DMS153 (cell line): ENCODE results near the gene PPY.
A peak's percentile ranks its signal among the peaks of the same experiment; 100 is the strongest.
"Not testable (repeated sequence)": the region's sequence is repeated elsewhere in the genome, so short reads cannot be mapped to it uniquely, and the experiment has no call there.

Experiments
- DNase-seq: peaks from one replicate; lab custom pipeline; 2025; lab: John Stamatoyannopoulos, UW

The PPY gene

GRCh38 chr17:43905985-43906852 lies 36.1 kb downstream of the PPY start:
- DNase-seq: no peak

DNA sequence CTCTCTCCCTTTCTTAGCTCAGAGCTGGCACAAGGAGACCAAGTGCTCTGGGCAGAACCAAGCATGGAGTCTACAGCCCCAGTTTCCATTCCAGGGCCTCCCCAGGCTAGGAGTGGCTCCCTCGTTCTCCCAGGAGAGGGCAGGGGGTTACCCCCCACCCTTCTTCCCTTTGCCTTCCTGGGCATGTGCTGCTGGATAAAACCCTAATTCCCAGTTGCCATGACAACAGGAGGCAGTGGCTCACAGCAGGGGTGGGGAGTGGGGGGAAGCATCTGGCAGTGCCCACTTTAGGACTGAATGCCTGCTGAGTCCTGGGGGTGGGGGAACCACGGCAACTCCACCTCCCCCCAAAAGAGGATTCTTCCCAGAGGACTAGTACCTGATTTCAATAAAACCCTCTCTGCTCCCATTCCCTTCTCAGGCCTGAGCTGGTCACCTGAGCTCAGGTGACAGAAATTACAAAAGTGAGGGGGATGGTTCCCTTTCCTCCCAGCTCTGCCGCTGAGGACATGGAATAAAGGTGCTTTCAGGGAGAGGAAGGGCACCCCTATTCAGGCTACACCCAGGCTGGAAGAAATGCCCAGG lies 36.8 kb downstream of the PPY start:
- no peak for DNase-seq

DNA sequence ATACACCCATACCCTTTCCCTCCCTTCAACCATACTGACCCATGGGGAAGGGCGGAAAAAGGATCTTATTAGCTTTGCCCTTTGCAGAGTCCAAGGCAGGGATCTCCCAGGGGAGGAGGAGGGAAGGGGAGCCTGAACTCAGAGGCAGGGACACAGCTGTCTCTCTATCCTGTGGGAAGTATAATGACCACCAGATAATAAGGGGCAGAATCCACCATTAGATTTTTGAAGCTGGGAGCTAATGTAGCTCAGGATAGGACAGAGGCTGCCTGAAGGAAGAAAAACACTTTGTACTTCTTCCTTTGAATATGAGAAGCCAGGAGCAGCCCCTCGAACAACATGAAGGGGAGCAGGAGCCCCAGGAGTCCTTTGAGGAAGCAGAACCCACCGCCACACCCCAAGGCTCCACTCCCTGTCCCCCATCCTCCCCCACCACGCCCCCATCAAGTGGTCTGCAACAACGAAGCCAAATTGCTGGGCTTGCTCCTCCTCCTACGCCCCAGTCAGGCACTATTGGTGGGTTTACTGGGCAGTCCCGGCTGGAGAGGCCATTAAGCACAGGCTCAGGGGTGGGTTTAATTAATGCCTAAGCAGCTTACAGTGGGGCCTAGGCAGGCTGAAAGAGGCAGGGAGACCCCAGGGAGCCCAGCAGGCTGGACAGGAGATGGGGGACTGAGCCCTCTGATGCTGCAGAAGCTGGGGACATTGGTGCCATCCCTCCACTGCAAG lies 40.3 kb downstream of the PPY start:
- no peak for DNase-seq

DNA sequence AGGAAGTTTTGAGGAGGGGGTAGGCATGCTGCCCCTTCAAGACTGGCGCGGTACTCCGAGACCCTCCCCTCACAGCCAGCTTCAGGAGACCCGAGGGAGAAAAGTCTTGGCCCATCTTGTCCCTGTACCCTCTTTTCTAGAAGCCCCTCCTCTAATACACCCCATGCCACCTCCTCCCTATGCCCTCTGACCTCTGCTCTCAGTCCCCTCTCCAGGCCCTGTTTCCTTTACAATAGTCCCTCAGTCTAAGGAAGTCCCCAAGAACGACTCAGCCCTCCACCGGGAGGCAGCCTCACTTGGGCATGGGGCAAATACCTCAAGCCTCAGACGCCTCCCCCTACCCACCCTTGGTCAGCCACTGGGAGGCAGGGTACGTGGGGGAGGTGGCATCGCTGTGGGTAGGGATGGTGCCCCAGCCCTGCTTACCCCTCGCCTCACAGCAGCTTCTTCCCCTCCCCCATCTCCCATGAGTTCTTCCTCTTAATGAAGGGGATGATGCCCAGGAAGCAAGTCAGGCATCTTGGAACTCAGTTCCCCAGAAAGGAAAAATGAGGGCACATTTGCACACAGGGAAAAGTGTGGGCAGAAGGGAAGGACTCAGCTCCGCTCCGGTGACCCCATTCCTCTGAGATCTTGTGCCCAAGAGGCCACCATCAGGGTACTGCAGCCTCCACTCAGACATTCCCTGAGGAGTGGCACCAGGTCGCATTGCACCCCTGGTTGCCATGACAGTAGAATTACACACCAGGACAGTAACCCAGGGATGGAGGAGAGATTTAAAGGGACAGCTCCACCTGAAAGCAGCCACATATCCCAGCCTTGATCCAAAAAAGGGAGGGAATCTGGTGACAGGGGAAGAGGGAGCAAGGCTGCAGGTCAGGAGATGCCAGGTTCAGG lies 41.2 kb downstream of the PPY start:
- DNase-seq: no peak

DNA sequence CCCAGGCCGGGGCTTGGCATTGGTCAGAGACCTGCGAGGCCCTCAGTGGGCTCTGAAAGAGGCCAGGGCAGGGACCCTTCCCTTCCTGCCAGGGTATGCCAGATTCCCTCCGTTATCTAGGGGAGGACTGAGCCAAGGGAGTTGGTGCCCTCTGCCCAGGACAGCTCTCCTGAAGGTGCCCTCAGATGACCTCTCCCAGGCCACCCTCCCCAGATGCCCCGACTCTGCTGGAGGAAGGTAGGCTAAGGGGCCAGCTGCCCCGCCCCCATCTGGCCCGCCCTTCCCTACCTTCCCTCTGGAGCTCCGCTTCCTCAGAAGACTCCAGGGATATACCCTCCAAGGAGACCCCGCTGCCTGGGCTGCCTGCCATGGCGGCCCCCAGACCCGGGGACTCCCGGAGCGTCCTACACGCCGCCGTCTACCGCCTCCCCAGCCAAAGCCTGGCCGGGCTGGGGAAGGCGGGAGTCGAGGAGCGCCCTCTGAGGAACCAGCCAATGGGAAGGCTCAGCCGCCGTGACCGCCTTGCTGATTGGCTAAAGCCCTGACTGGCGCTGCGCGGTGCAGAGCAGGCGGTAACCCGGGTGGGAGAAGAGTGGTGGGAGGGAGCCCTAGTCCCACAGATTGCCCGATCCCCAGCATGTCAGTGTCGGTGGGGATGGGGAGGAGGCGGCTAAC lies 42.0 kb downstream of the PPY start:
- DNase-seq: peak; percentile 51

DNA sequence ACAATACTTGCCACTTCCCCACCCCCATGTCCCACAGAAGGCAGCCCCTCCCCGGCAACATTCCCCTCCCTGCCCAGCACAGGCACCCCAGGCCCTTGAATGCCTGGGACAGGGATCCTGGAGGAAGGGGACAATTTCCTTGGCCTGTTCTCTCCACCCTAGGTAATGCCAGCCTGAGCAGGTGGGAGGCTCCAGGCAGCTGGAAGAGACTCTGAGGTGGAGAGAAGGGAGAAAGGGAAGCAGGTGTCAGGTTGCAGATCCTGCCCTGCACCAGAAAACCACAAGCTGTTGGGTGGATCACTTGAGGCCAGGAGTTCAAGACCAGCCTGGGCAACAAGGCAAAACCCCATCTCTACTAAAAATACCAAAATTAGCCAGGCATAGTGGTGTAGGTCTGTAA lies 43.8 kb downstream of the PPY start:
- DNase-seq: no peak

DNA sequence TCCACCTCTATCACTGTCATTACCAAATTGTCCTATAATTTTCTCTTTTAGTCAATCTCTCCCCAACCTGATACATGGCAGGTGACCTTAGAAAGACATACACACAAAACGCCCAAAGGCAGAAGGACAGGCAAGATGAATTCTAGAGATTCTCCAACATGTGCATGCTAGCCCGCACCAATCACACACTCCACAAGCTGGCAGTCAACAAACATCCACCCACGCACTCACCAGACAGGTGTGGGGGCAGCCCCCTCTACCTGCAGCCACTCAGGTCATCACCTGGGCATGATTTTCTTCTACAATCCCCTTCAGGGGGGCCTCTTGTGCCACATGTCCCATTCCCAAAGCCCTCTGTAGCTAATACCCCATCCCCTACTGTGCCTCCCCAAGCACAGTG lies 44.4 kb downstream of the PPY start:
- DNase-seq: no peak

DNA sequence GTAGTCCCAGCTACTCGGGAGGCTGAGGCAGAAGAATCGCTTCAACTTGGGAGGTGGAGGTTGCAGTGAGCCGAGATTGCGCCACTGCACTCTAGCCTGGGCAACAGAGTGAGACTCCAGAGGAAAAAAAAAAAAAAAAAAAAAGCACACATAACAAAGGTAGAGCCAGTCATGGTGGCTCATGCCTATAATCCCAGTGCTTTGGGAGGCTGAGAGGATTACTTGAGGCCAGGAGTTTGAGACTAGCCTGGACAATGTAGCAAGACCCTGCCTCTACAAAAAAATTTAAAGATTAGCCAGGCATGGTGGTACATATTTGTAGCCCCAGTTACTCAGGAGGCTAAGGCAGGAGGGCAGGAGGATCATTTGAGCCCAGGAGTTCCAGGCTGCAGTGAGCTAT lies 47.8 kb downstream of the PPY start:
- DNase-seq: not testable (repeated sequence)

GRCh38 chr17:43892647-43892952 lies 49.7 kb downstream of the PPY start:
- DNase-seq: no peak

DNA sequence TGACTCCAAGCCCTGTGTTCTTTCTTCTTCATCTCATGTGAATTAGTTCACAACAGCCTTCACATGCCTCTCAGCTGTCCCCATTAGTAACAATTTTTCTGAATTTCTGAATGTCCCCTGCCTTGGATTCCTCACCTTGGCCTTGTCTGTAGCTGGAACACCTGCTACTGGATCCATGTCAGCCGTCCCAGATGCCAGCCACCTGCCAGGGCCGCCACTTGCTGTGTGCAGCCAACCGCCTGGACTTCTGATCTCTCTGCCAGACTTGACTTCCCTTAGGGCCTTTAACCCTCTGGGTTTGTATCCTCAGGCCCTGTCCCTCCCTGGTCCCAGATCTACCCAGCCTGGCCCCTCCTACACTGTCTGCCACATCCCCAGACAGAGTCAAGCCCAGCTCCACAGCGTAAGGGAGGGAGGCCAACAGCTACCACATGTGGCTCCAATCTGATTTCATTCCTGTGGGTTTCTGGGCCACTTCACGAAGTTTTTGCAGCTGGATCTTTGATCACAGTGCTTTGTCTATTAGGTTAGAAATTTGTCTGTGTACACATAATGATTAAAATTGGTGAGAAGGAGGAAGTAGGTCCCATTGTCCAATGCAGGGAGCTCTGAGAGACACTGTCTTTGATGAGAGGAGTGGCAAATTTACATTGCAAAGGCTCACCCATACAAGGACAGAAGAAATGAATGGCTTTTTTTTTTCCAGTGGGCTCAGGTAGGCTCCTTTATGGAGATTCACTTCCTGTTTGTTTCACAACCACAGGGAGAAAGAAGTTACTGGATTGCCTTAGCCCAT lies 50.2 kb downstream of the PPY start:
- peak; percentile 15 for DNase-seq
